Measurements from ENCODE around the gene PAF1. TPM values are rescaled to one million over a fixed set of nuclear protein-coding genes. Genes with fewer than 3 reads are reported as not detected.

PAF1 gene
- total RNA-seq = 21.0 TPM
- polyA plus RNA-seq (ENCODE audit: insufficient read depth in 1 of 8, insufficient read length in 8 of 8, low replicate concordance in 1 of 8) = 10 to 100 TPM; 38.7 to 48.0 (median 41.6) TPM
- long read RNA-seq, donor 1, partial matches to known transcripts = 9 of 11 reads
- long read RNA-seq, donor 1, other reads (novel, unspliced or antisense) = 0 of 11 reads
- long read RNA-seq, donor 2, partial matches to known transcripts = 0 of 1 reads
- long read RNA-seq, donor 2, other reads (novel, unspliced or antisense) = 0 of 1 reads
- long read RNA-seq, donor 3, transcript PAF1-201 (14 exons, 2,066 nt) = major isoform, 12 of 27 reads
- long read RNA-seq, donor 3, partial matches to known transcripts = 15 of 27 reads
- long read RNA-seq, donor 3, other reads (novel, unspliced or antisense) = 0 of 27 reads
- long read RNA-seq, donor 4, partial matches to known transcripts = 15 of 17 reads
- long read RNA-seq, donor 4, other reads (novel, unspliced or antisense) = 0 of 17 reads
- long read RNA-seq, donor 5, transcript PAF1-201 (14 exons, 2,066 nt) = major isoform, 10 of 111 reads
- long read RNA-seq, donor 5, partial matches to known transcripts = 100 of 111 reads
- long read RNA-seq, donor 5, other reads (novel, unspliced or antisense) = 0 of 111 reads
- long read RNA-seq, donor 6, transcript PAF1-201 (14 exons, 2,066 nt) = major isoform, 12 of 76 reads
- long read RNA-seq, donor 6, partial matches to known transcripts = 27 of 76 reads
- long read RNA-seq, donor 6, other reads (novel, unspliced or antisense) = 34 of 76 reads
- long read RNA-seq, donor 7, partial matches to known transcripts = 30 of 37 reads
- long read RNA-seq, donor 7, other reads (novel, unspliced or antisense) = 0 of 37 reads
- long read RNA-seq, donor 8, partial matches to known transcripts = 0 of 6 reads
- long read RNA-seq, donor 8, other reads (novel, unspliced or antisense) = 0 of 6 reads
- long read RNA-seq, donor 9, transcript PAF1-201 (14 exons, 2,066 nt) = major isoform, 6 of 6 reads
- long read RNA-seq, donor 9, partial matches to known transcripts = 0 of 6 reads
- long read RNA-seq, donor 9, other reads (novel, unspliced or antisense) = 0 of 6 reads
- long read RNA-seq, donor 10, partial matches to known transcripts = 0 of 4 reads
- long read RNA-seq, donor 10, other reads (novel, unspliced or antisense) = 0 of 4 reads
- long read RNA-seq, donor 11, transcript PAF1-201 (14 exons, 2,066 nt) = major isoform, 9 of 16 reads
- long read RNA-seq, donor 11, partial matches to known transcripts = 5 of 16 reads
- long read RNA-seq, donor 11, other reads (novel, unspliced or antisense) = 0 of 16 reads

DNA sequence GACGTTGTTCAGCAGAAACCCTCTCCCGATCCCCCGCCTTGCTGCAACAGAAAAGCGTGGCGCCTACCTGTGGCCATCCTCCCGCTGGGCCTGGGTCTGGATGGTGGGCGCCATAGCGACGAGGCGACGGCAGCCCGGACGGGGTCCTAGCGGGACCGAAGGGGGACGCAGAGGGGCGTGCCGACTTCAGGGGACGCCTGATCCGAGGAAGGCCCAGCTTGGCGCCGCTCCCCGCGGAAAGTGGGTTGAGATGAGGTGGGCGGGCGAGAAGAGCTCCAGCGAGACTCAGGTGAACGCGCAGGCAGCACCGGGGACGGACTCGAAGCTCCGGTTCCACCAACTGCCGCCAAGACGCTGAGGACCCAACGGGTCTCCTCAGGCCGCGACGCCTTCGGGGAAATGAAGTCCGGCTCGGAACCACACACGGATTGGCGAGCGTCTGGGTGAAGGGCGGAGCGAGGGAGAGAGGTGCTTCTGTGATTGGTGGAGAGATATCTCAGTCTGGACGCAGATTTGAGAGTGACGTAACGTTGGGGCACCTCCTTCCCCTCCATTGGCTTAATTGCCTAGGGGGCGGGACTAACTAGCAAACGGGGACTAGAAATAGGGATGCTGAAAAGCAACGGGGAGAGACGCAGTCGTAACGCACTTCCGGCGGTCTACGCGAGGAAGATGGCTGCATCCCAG lies at the start of gene PAF1, which contains the start of gene MED29:
Gene PAF1, minus strand, starts transcription at position 356 of the 687 bp plus-strand sequence. Its CDS starts 242 bp downstream, at position 114.
Gene MED29, plus strand, starts transcription at position 628 of the 687 bp plus-strand sequence. Its CDS starts 45 bp downstream, at position 673.
- H3K36me3 ChIP-seq (ENCODE audit: control insufficient read depth, insufficient read depth, low read length) = peaks cover 57% of the 10 kb centered on the region
- WGBS (ENCODE audit: insufficient coverage) = under 1% methylated on average over 50 of the region's 60 CpGs

GRCh38 chr19:39438270-39438934 lies 47.5 kb upstream of the PAF1 start:
- Histone ChIP-seq H3K36me3 (ENCODE audit: control insufficient read depth, insufficient read depth, low read length) (peaks cover 15% of the 10 kb centered on the region), H3K27ac (ENCODE audit: low read length) (no peak overlapping the region), H3K4me3 (ENCODE audit: low read length) (no peak overlapping the region), H3K9me3 (replicated peaks; ENCODE audit: control insufficient read depth, low read depth, low read length) (no peaks in the 10 kb centered on the region), H3K27me3 (ENCODE audit: control insufficient read depth, insufficient read depth, low read length) (no peaks in the 10 kb centered on the region), H3K4me1 (ENCODE audit: control insufficient read depth, insufficient read depth, low read length) (peaks cover 25% of the 10 kb centered on the region)
- DNase-seq = no peak
- WGBS (ENCODE audit: insufficient coverage) = 72% methylated on average over 2 of the region's 9 CpGs

More for the DNA sequence above, at the start of gene PAF1, which contains the start of gene MED29:
- H3K4me3 ChIP-seq (ENCODE audit: low read length) = peak within 1 kb of the TSS; percentile 99
- no peaks in the 10 kb centered on the region for H3K27me3 ChIP-seq (ENCODE audit: control insufficient read depth, insufficient read depth, low read length)
- H3K4me1 ChIP-seq (ENCODE audit: control insufficient read depth, insufficient read depth, low read length) = peaks cover 15% of the 10 kb centered on the region
- peak; percentile 100 for DNase-seq
- no peaks in the 10 kb centered on the region for H3K9me3 ChIP-seq (replicated peaks; ENCODE audit: control insufficient read depth, low read depth, low read length)
- H3K27ac ChIP-seq (ENCODE audit: low read length) = peak within 1 kb of the TSS; percentile 98

GRCh38 chr19:39436350-39436716 lies 45.4 kb upstream of the PAF1 start:
- H3K27me3 ChIP-seq (ENCODE audit: control insufficient read depth, insufficient read depth, low read length) = no peaks in the 10 kb centered on the region
- WGBS (ENCODE audit: insufficient coverage) = 6% methylated on average over 2 of the region's 2 CpGs
- no peaks in the 10 kb centered on the region for H3K9me3 ChIP-seq (replicated peaks; ENCODE audit: control insufficient read depth, low read depth, low read length)
- peak overlapping the region; percentile 45 for H3K4me3 ChIP-seq (ENCODE audit: low read length)
- H3K4me1 ChIP-seq (ENCODE audit: control insufficient read depth, insufficient read depth, low read length) = peaks cover 25% of the 10 kb centered on the region
- DNase-seq = no peak
- peak overlapping the region; percentile 96 for H3K27ac ChIP-seq (ENCODE audit: low read length)
- H3K36me3 ChIP-seq (ENCODE audit: control insufficient read depth, insufficient read depth, low read length) = peaks cover 30% of the 10 kb centered on the region

- Histone ChIP-seq H3K27me3 (ENCODE audit: control insufficient read depth, insufficient read depth, low read length) (no peaks in the 10 kb centered on the region), H3K4me3 (ENCODE audit: low read length) (peak within 1 kb of the TSS; percentile 86), H3K27ac (ENCODE audit: low read length) (peak within 1 kb of the TSS; percentile 96), H3K4me1 (ENCODE audit: control insufficient read depth, insufficient read depth, low read length) (peaks cover 30% of the 10 kb centered on the region), H3K9me3 (replicated peaks; ENCODE audit: control insufficient read depth, low read depth, low read length) (no peaks in the 10 kb centered on the region), H3K36me3 (ENCODE audit: control insufficient read depth, insufficient read depth, low read length) (peaks cover 35% of the 10 kb centered on the region)
- DNase-seq = peak; percentile 99
- WGBS (ENCODE audit: insufficient coverage) = under 1% methylated on average over 59 of the region's 61 CpGs
Observed at GRCh38 chr19:39435499-39436349, 44.8 kb upstream of the PAF1 start, which contains the start of gene RPS16. TSS of gene RPS16 (minus strand) at chr19:39435949. CDS start at chr19:39435895, 54 bp downstream.

DNA sequence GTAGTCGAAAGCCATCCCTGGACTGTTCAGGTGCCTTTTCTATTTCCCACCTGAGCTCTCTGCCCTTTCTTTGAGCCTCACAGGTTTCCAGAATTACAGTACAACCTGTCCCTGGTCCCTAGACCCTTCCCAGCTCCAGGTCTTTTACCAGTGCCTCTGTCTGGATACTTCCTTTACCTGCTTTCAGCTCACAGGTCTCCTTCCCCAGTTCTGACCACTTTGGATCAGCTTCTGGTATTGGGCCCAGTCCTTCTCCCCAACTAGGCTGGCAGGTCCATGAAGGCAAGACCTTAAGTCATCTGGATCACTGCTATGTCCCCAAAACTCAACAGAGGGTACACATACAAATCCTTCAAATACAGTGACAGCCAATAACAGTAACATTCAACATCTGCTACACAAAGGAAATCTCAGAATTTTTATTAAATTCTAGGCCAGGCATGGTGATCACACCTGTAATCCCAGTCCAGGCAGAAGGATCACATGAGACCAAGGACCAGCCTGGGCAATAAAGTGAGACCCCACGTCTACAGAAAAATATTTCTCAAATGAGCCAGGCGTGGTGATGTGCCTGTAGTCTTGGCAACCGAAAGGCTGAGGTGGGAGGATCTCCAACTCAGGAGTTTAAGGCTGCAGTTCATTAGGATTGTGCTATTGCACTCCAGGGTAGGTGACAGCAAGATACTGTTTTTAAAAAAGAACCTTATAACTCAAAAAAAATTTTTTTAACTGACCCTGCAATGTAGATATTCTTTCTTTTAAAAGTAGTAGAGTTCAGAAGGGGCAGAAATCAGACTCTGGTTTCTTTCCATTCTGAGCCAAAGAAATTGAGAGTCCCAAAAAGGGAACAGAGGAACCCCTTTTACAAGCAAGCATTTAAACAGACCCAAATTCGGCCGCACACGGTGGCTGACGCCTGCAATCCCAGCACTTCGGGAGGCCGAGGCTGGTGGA lies 43.5 kb upstream of the PAF1 start:
- Histone ChIP-seq H3K36me3 (ENCODE audit: control insufficient read depth, insufficient read depth, low read length) (peaks cover 35% of the 10 kb centered on the region), H3K27ac (ENCODE audit: low read length) (peak overlapping the region; percentile 0), H3K4me3 (ENCODE audit: low read length) (peak overlapping the region; percentile 86), H3K4me1 (ENCODE audit: control insufficient read depth, insufficient read depth, low read length) (peaks cover 30% of the 10 kb centered on the region), H3K9me3 (replicated peaks; ENCODE audit: control insufficient read depth, low read depth, low read length) (no peaks in the 10 kb centered on the region), H3K27me3 (ENCODE audit: control insufficient read depth, insufficient read depth, low read length) (no peaks in the 10 kb centered on the region)
- 69% methylated on average over 7 of the region's 10 CpGs for WGBS (ENCODE audit: insufficient coverage)
- no peak for DNase-seq

DNA sequence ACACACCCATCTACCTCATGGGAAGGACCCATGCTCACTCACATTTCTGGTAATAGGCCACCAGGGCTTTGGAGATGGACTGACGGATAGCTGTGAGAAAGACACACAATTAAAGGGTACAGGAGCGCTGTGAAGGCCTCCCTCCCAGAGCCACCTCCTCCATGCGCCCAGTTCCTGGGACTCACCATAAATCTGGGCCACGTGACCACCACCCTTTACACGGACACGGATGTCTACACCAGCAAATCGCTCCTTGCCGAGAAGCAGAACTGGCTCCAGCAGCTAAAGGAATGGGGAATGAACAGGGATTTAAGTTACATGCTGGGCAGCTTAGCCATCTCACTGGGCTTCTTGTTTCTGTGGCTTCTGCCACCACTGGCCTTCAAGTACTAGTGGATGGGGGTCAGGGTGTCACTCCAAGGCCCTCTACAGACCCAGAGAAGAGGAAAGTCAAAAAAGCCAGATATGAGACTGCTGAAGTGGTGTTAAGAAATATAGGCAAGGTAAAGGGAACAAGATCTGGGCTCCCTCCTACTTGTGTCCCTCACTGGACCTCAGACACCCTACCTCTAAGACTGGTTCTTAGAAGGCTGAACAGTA lies 42.7 kb upstream of the PAF1 start:
- H3K4me1 ChIP-seq (ENCODE audit: control insufficient read depth, insufficient read depth, low read length) = peaks cover 37% of the 10 kb centered on the region
- WGBS (ENCODE audit: insufficient coverage) = 100% methylated on average over 2 of the region's 8 CpGs
- H3K27me3 ChIP-seq (ENCODE audit: control insufficient read depth, insufficient read depth, low read length) = no peaks in the 10 kb centered on the region
- no peak overlapping the region for H3K27ac ChIP-seq (ENCODE audit: low read length)
- DNase-seq = no peak
- H3K9me3 ChIP-seq (replicated peaks; ENCODE audit: control insufficient read depth, low read depth, low read length) = no peaks in the 10 kb centered on the region
- H3K4me3 ChIP-seq (ENCODE audit: low read length) = no peak overlapping the region
- peaks cover 35% of the 10 kb centered on the region for H3K36me3 ChIP-seq (ENCODE audit: control insufficient read depth, insufficient read depth, low read length)

DNA sequence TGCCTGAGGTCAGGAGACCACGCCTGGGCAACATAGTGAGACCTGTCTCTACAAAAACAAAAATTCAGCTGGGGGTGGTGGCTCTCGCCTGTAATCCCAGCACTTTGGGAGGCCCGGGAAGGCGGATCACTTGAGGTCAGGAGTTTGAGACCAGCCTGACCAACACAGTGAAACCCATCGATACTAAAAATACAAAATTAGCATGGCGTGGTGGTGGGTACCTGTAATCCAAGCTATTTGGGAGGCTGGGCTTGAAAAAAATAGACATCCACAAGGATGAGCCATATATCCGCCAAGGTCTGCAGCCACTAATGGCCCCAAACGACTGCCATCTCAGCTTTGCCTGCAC lies 41.7 kb upstream of the PAF1 start:
- Histone ChIP-seq H3K36me3 (ENCODE audit: control insufficient read depth, insufficient read depth, low read length) (peaks cover 35% of the 10 kb centered on the region), H3K9me3 (replicated peaks; ENCODE audit: control insufficient read depth, low read depth, low read length) (no peaks in the 10 kb centered on the region), H3K27me3 (ENCODE audit: control insufficient read depth, insufficient read depth, low read length) (no peaks in the 10 kb centered on the region), H3K4me3 (ENCODE audit: low read length) (no peak overlapping the region), H3K27ac (ENCODE audit: low read length) (no peak overlapping the region), H3K4me1 (ENCODE audit: control insufficient read depth, insufficient read depth, low read length) (peaks cover 46% of the 10 kb centered on the region)
- DNase-seq = no peak
- WGBS (ENCODE audit: insufficient coverage) = 97% methylated on average over 5 of the region's 8 CpGs
